ENCODE measurements around the gene TRMT10A.

Gene TRMT10A

GRCh38 chr4:99606716-99607115 lies 42.9 kb upstream of the TRMT10A start:
- DNase-seq (ENCODE audit: low read depth): no peak
- TF ChIP-seq CTCF (IDR thresholded peaks at IDR 0.05; ENCODE audit: low read depth, low read length) (no peak), MYC (IDR thresholded peaks at IDR 0.05; ENCODE audit: low read depth, low read length) (no peak), POLR2A (IDR thresholded peaks at IDR 0.05; ENCODE audit: extremely low read depth, insufficient read length) (no peak), MAX (IDR thresholded peaks at IDR 0.05; ENCODE audit: low read depth, low read length) (no peak)
- H3K4me3 ChIP-seq (ENCODE audit: low read depth, low read length): no peak overlapping the region

- TF ChIP-seq MAX (IDR thresholded peaks at IDR 0.05; ENCODE audit: low read depth, low read length): no peak
- TF ChIP-seq CTCF (IDR thresholded peaks at IDR 0.05; ENCODE audit: low read depth, low read length): no peak
- no peak for TF ChIP-seq MYC (IDR thresholded peaks at IDR 0.05; ENCODE audit: low read depth, low read length)
- no peak for TF ChIP-seq POLR2A (IDR thresholded peaks at IDR 0.05; ENCODE audit: extremely low read depth, insufficient read length)
- H3K4me3 ChIP-seq (ENCODE audit: low read depth, low read length): no peak overlapping the region
- no peak for DNase-seq (ENCODE audit: low read depth)
These were observed 31.0 kb upstream of the TRMT10A start for GRCh38 chr4:99594818-99595217.

GRCh38 chr4:99593781-99594641 lies 30.2 kb upstream of the TRMT10A start:
- no peak for TF ChIP-seq MAX (IDR thresholded peaks at IDR 0.05; ENCODE audit: low read depth, low read length)
- no peak for TF ChIP-seq POLR2A (IDR thresholded peaks at IDR 0.05; ENCODE audit: extremely low read depth, insufficient read length)
- TF ChIP-seq CTCF (IDR thresholded peaks at IDR 0.05; ENCODE audit: low read depth, low read length): no peak
- no peak for TF ChIP-seq MYC (IDR thresholded peaks at IDR 0.05; ENCODE audit: low read depth, low read length)
- no peak for DNase-seq (ENCODE audit: low read depth)
- H3K4me3 ChIP-seq (ENCODE audit: low read depth, low read length): no peak overlapping the region

- TF ChIP-seq MYC (IDR thresholded peaks at IDR 0.05; ENCODE audit: low read depth, low read length) (no peak), POLR2A (IDR thresholded peaks at IDR 0.05; ENCODE audit: extremely low read depth, insufficient read length) (no peak)
- DNase-seq (ENCODE audit: low read depth): no peak
- no peak overlapping the region for H3K4me3 ChIP-seq (ENCODE audit: low read depth, low read length)
These were observed 27.9 kb upstream of the TRMT10A start for GRCh38 chr4:99591757-99592156.

GRCh38 chr4:99587803-99588202 lies 24.0 kb upstream of the TRMT10A start:
- DNase-seq (ENCODE audit: low read depth): no peak
- H3K4me3 ChIP-seq (ENCODE audit: low read depth, low read length): no peak overlapping the region
- TF ChIP-seq MYC (IDR thresholded peaks at IDR 0.05; ENCODE audit: low read depth, low read length) (no peak), MAX (IDR thresholded peaks at IDR 0.05; ENCODE audit: low read depth, low read length) (no peak), POLR2A (IDR thresholded peaks at IDR 0.05; ENCODE audit: extremely low read depth, insufficient read length) (no peak), CTCF (IDR thresholded peaks at IDR 0.05; ENCODE audit: low read depth, low read length) (no peak)

- TF ChIP-seq MYC (IDR thresholded peaks at IDR 0.05; ENCODE audit: low read depth, low read length): no peak
- no peak for TF ChIP-seq CTCF (IDR thresholded peaks at IDR 0.05; ENCODE audit: low read depth, low read length)
- no peak for TF ChIP-seq MAX (IDR thresholded peaks at IDR 0.05; ENCODE audit: low read depth, low read length)
- no peak for TF ChIP-seq POLR2A (IDR thresholded peaks at IDR 0.05; ENCODE audit: extremely low read depth, insufficient read length)
- no peak for DNase-seq (ENCODE audit: low read depth)
- no peak overlapping the region for H3K4me3 ChIP-seq (ENCODE audit: low read depth, low read length)
These were observed 23.5 kb upstream of the TRMT10A start for GRCh38 chr4:99587309-99587708.
